ENCODE data around the gene NXPH3.

DNA sequence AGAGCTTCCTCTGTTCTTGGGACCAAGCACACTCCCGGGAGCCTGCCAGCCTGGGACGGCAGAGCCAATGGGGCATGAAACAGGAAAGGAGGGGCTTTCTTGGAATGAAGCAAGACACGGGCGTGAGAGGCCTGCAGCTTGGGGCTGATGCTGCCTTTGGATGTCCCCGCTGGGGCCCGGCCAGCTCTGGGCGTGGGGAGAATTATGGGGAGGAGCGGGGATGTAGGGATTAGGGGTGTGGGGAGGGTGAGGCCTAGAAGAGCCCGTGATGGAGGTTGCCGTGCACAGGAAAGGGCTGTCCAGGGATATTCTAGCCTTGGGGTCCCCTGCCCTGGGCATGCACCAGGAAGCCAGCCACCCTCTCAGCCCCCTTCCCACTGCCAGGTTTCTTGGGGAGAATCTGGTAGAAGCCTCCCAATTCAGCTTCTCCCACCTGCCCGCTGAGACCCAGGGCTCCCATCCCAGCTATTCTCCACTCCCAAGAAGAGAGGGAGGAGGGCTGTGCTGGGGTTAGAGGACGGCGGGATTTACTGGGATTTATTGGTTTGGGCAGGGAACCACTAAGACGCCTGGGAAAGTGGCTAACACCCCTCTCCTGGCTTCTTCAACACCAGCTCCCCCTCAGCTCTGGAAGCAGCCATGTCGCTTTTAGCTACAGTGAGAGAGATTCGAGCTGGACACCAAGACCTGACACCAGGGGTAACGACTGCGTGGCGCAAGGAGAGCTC lies 20.0 kb upstream of the NXPH3 start:
- no peak for TF ChIP-seq CTCF (IDR thresholded peaks at IDR 0.05)
- TF ChIP-seq EZH2 (IDR thresholded peaks at IDR 0.05; ENCODE audit: borderline replicate concordance, insufficient read depth, low read depth, low read length, poor library complexity, severe bottlenecking), result no peak

Data from B cell (primary cell).